Chondrocyte (in vitro differentiated cells): ENCODE results near the gene SLC9C2. TPM values are rescaled to one million over a fixed set of nuclear protein-coding genes. Genes with fewer than 3 reads are reported as not detected.
"Not testable (repeated sequence)": the region's sequence is repeated elsewhere in the genome, so short reads cannot be mapped to it uniquely, and the experiment has no call there.

Experiments
- DNase-seq: peaks from one replicate; pipeline ENCODE4 v3.0.0; 2021; ENCODE audit warnings: mixed read lengths, low spot score
- H3K27ac Mint-ChIP-seq: one replicate; pipeline ENCODE4 v1.8.0; 2021; ENCODE audit warnings: mild to moderate bottlenecking, moderate library complexity, mixed read lengths; ENCODE audit not compliant: unreplicated experiment
- H3K27me3 Mint-ChIP-seq: 2 replicates; pipeline ENCODE4 v1.8.0; 2021; ENCODE audit warnings: low read depth, mixed read lengths
- H3K36me3 Mint-ChIP-seq: 2 replicates; pipeline ENCODE4 v1.8.0; 2021; ENCODE audit warnings: low read depth, mixed read lengths
- H3K4me1 Mint-ChIP-seq: 2 replicates; pipeline ENCODE4 v1.8.0; 2021; ENCODE audit warnings: low read depth, mild to moderate bottlenecking, mixed read lengths
- H3K4me3 Mint-ChIP-seq: one replicate; pipeline ENCODE4 v1.8.0; 2021; ENCODE audit warnings: mild to moderate bottlenecking, moderate library complexity, mixed read lengths; ENCODE audit not compliant: unreplicated experiment
- H3K9me3 Mint-ChIP-seq: 2 replicates; pipeline ENCODE4 v1.8.0; 2021; ENCODE audit warnings: low read depth, mixed read lengths
- total RNA-seq: library from RNA; stranded (reverse); gene quantifications from 3 replicates; pipeline ENCODE4 v1.2.1, GENCODE V29; 2021
- TF ChIP-seq, protein P1 (sequence below): fragments of 200-600 bp; sonication (generic); IDR thresholded peaks from 2 replicates; pipeline ENCODE4 v1.5.0; 2021; ENCODE audit warnings: antibody characterized with exemption, mild to moderate bottlenecking, moderate library complexity

The SLC9C2 gene
- total RNA-seq, 1 donor from 2014 or later = not detected

DNA sequence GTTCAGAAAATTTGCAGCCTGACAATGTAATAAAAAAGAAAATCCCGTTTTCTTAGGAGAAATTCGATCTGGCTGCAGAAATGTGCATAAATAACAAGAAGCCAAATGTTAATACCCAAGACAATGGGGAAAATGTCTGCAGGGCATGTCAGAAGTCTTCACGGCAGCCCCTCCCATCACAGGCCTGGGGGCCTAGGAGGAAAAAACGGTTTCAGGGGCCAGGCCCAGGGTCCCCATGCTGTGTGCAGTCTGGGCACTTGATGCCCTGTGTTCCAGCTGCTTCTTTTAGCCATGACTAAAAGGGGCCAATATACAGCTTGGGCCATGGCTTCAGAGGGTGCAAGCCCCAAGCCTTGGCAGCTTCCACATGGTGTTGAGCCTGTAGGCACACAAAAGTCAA lies 132.3 kb downstream of the SLC9C2 start:
- H3K4me3 Mint-ChIP-seq = no peak overlapping the region
- TF ChIP-seq, protein P1, sequence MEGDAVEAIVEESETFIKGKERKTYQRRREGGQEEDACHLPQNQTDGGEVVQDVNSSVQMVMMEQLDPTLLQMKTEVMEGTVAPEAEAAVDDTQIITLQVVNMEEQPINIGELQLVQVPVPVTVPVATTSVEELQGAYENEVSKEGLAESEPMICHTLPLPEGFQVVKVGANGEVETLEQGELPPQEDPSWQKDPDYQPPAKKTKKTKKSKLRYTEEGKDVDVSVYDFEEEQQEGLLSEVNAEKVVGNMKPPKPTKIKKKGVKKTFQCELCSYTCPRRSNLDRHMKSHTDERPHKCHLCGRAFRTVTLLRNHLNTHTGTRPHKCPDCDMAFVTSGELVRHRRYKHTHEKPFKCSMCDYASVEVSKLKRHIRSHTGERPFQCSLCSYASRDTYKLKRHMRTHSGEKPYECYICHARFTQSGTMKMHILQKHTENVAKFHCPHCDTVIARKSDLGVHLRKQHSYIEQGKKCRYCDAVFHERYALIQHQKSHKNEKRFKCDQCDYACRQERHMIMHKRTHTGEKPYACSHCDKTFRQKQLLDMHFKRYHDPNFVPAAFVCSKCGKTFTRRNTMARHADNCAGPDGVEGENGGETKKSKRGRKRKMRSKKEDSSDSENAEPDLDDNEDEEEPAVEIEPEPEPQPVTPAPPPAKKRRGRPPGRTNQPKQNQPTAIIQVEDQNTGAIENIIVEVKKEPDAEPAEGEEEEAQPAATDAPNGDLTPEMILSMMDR = no peak
- no peak overlapping the region for H3K27ac Mint-ChIP-seq
- peaks cover 7% of the 10 kb centered on the region for H3K9me3 Mint-ChIP-seq
- no peak for DNase-seq
- H3K36me3 Mint-ChIP-seq = peaks cover 5% of the 10 kb centered on the region
- no peaks in the 10 kb centered on the region for H3K27me3 Mint-ChIP-seq
- H3K4me1 Mint-ChIP-seq = peaks cover 24% of the 10 kb centered on the region

DNA sequence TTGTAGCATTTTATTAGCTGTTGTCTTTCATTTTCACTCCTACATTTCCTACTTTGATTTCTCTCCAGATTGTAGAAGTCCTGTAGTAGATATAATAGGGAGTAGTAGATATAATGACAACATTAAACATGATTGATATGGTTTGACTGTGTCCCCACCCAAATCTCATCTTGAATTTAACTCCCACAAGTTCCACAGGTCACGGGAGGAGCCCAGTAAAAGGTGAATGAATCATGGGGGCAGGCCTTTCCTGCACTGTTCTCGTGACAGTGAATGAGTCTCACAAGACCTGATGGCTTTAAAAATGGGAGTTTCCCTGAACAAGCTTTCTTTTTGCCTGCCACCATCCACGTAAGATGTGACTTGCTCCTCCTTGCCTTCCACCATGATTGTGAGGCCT lies 133.2 kb downstream of the SLC9C2 start:
- TF ChIP-seq, protein P1 = no peak
- H3K36me3 Mint-ChIP-seq = peaks cover 7% of the 10 kb centered on the region
- H3K27me3 Mint-ChIP-seq = no peaks in the 10 kb centered on the region
- H3K4me3 Mint-ChIP-seq = no peak overlapping the region
- peaks cover 16% of the 10 kb centered on the region for H3K4me1 Mint-ChIP-seq
- no peak overlapping the region for H3K27ac Mint-ChIP-seq
- H3K9me3 Mint-ChIP-seq = peaks cover 13% of the 10 kb centered on the region
- DNase-seq = no peak

DNA sequence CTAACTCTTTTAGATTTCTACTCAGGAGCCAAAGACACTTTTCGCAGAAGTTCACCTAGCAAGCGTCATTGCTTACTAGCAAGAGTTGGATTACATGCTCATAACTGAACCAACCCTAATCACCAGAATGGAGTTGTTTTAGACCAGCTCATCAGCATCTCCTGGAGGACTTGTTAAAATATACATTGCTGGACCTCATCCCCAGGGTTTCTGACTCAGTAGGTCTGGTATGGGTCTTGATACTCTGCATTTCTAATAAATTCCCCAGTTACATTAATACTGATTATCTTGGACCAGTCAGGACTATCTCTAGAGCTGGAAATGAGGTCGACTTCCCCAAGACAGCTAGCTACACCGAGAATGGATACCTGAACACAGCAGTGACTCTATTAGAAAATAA lies 135.4 kb downstream of the SLC9C2 start:
- Mint-ChIP-seq H3K27me3 (no peaks in the 10 kb centered on the region), H3K4me1 (no peaks in the 10 kb centered on the region), H3K27ac (no peak overlapping the region), H3K4me3 (no peak overlapping the region), H3K36me3 (peaks cover 20% of the 10 kb centered on the region), H3K9me3 (peaks cover 27% of the 10 kb centered on the region)
- DNase-seq = no peak
- TF ChIP-seq, protein P1 = no peak

DNA sequence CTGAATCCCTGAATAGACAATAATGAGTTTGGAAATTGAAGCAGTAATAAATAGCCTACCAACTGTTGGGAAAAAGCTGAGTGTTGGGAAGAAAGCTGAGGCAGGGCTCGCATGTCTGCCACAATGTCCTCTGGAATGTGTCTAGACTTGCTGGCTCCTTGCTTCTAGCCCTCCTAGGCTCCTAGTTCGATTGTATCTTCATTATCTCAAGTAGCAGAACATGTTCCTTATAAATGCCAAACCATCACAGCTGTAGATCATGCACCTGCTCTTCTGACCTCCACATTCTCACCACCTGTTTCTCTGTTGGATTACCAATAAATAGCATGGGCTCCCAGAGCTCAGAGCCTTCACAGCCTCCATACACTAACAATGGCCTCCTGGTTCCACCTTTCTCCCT lies 138.7 kb downstream of the SLC9C2 start:
- H3K27ac Mint-ChIP-seq, H3K4me3 Mint-ChIP-seq, DNase-seq, H3K4me1 Mint-ChIP-seq, H3K27me3 Mint-ChIP-seq: not testable (repeated sequence)
- H3K36me3 Mint-ChIP-seq = peaks cover 26% of the 10 kb centered on the region
- peaks cover 27% of the 10 kb centered on the region for H3K9me3 Mint-ChIP-seq

DNA sequence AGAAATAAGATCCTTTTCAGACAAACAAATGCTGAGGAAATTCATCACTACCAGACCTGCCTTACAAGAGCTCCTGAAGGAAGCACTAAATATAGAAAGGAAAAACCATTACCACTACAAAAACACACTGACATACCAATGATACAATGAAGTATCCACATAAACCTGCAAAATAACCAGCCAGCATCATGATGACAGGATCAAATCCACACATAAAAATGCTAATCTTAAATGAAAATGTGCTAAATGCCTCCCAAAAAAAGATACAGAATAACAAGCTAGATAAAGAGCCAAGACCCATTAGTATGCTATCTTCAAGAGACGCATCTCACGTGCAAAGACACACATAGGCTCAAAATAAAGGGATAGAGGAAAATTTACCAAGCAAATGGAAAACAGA lies 140.2 kb downstream of the SLC9C2 start:
- H3K4me3 Mint-ChIP-seq, DNase-seq, H3K4me1 Mint-ChIP-seq, H3K27me3 Mint-ChIP-seq, H3K27ac Mint-ChIP-seq: not testable (repeated sequence)
- H3K36me3 Mint-ChIP-seq = peaks cover 26% of the 10 kb centered on the region
- peaks cover 27% of the 10 kb centered on the region for H3K9me3 Mint-ChIP-seq

DNA sequence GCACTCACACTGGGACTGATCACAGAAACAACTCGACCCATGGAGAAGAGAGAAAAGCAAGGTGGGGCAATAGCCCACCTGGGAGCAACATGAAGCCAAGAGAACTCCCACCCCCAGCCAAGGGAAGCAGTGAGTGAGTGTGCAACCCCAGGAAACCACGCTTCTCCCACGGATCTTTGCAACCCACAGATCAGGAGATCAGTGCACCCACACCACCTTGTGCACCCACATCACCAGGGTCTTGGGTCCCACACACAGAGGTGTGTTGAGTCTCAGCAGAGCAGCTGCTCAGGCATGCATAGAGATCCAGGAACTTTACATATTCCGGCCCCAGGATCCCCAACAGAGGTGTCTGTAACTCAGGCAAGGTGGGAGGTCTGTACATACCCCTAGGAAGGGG lies 143.0 kb downstream of the SLC9C2 start:
- DNase-seq = no peak
- TF ChIP-seq, protein P1 = no peak
- Mint-ChIP-seq H3K27me3 (no peaks in the 10 kb centered on the region), H3K4me3 (no peak overlapping the region), H3K36me3 (peaks cover 24% of the 10 kb centered on the region), H3K27ac (no peak overlapping the region), H3K4me1 (no peaks in the 10 kb centered on the region), H3K9me3 (peaks cover 16% of the 10 kb centered on the region)
